HCT116 (cell line): ENCODE measurements around the gene TMEM53. TPM values are rescaled to one million over a fixed set of nuclear protein-coding genes. Genes with fewer than 3 reads are reported as not detected.

Experiments used
- ATAC-seq: fragments of 200-7000 bp; cut with Tn5 transposase; 2 replicates; pipeline ENCODE4 v1.9.1; 2020; ENCODE audit warnings: mild to moderate bottlenecking, moderate library complexity
- BruUV-seq: library from RNA; stranded (reverse); fragments of 400-500 nt; replicated peaks from 2 replicates; lab custom pipeline; 2021; lab: Mats Ljungman, UMichigan
- CTCF ChIA-PET: fragments of 300-600 bp; sonication (Branson Sonifier 250); formaldehyde crosslinking; loops from one replicate; lab custom pipeline; 2021; ENCODE audit warnings: antibody characterized with exemption; lab: Charles Lee
- POLR2A ChIA-PET: fragments of 300-600, 350-600 bp; sonication (Branson Sonifier 250); formaldehyde crosslinking; loops from one replicate; lab custom pipeline; 2021; ENCODE audit warnings: antibody characterized with exemption; lab: Charles Lee
- RAD21 ChIA-PET, 2 experiments: fragments of 300-600 bp; sonication (Branson Sonifier 250); formaldehyde crosslinking; loops; one replicate each; lab custom pipeline; 2023; ENCODE audit warnings: low total read pairs in 2 of 2; ENCODE audit not compliant: uncharacterized antibody in 2 of 2, unreplicated experiment in 2 of 2, low non-redundant PET in 1 of 2; lab: Charles Lee
- DNase-seq: peaks from one replicate; pipeline ENCODE4 v3.0.0-alpha.2; 2010; ENCODE audit warnings: low read depth, low spot score
- H2AFZ ChIP-seq: fragments of 200-600 bp; shearing (Covaris generic), sonication (generic); 2 replicates; pipeline ENCODE4 v1.6.1; 2017; ENCODE audit warnings: low read depth, mixed run types, mixed read lengths, antibody characterized with exemption, low read length; ENCODE audit not compliant: poor library complexity, severe bottlenecking
- H3K27ac ChIP-seq: 2 replicates; pipeline ENCODE4 v1.5.1; 2012; ENCODE audit warnings: low read depth, low read length
- H3K27me3 ChIP-seq: fragments of 200-600 bp; sonication (generic); 2 replicates; pipeline ENCODE4 v1.6.1; 2016; ENCODE audit warnings: mixed run types, low read length, mixed read lengths; ENCODE audit not compliant: insufficient read depth
- H3K36me3 ChIP-seq, 2 experiments: fragments of 200-500 bp in 1 of 2; fragments of 200-600 bp in 1 of 2; sonication (Bioruptor generic) in 1 of 2; sonication (generic) in 1 of 2; 2 replicates each; pipeline versions ENCODE4 v1.5.1 to v1.6.1; 2014 to 2016; ENCODE audit warnings: low read length in 2 of 2, inconsistent platforms in 1 of 2, mixed read lengths in 1 of 2, mixed run types in 1 of 2; ENCODE audit not compliant: insufficient read depth in 2 of 2, control insufficient read depth in 1 of 2
- H3K4me1 ChIP-seq, 2 experiments: fragments of 200-600 bp in 1 of 2; sonication (generic) in 1 of 2; 2 replicates each; pipeline versions ENCODE4 v1.5.1 to v1.6.1; 2012 to 2017; ENCODE audit warnings: low read length in 2 of 2, inconsistent platforms in 1 of 2, mild to moderate bottlenecking in 1 of 2, mixed read lengths in 1 of 2, mixed run types in 1 of 2, moderate library complexity in 1 of 2; ENCODE audit not compliant: insufficient read depth in 2 of 2, control insufficient read depth in 1 of 2
- H3K4me2 ChIP-seq: fragments of 200-600 bp; sonication (generic); 2 replicates; pipeline ENCODE4 v1.6.1; 2017; ENCODE audit warnings: mixed run types, low read length, mixed read lengths
- H3K4me3 ChIP-seq, 2 experiments: fragments of 200-600 bp in 1 of 2; sonication (generic) in 1 of 2; replicated peaks in 1 of 2; 2 replicates each; pipeline ENCODE4 v1.5.1; 2011 to 2016; ENCODE audit warnings: low read length in 2 of 2, control low read depth in 1 of 2, low read depth in 1 of 2, mild to moderate bottlenecking in 1 of 2, mixed read lengths in 1 of 2, mixed run types in 1 of 2
- H3K79me2 ChIP-seq: fragments of 200-600 bp; sonication (generic); 2 replicates; pipeline ENCODE4 v1.6.1; 2017; ENCODE audit warnings: mild to moderate bottlenecking, mixed run types, low read length, moderate library complexity, mixed read lengths; ENCODE audit not compliant: insufficient read depth
- H3K9ac ChIP-seq: fragments of 200-600 bp; sonication (generic); 2 replicates; pipeline ENCODE4 v1.6.1; 2016; ENCODE audit warnings: low read length, mixed read lengths
- H3K9me2 ChIP-seq: fragments of 200-600 bp; sonication (generic), shearing (Covaris generic); 2 replicates; pipeline ENCODE4 v1.6.1; 2017; ENCODE audit warnings: mixed run types, mild to moderate bottlenecking, moderate library complexity; ENCODE audit not compliant: insufficient read depth
- H3K9me3 ChIP-seq, 2 experiments: fragments of 200-500 bp in 1 of 2; fragments of 200-600 bp in 1 of 2; sonication (Bioruptor generic) in 1 of 2; sonication (generic) in 1 of 2; 2 replicates each; pipeline ENCODE4 v1.6.1; 2014 to 2017; ENCODE audit warnings: low read length in 2 of 2, mixed read lengths in 2 of 2, inconsistent platforms in 1 of 2, low read depth in 1 of 2, mild to moderate bottlenecking in 1 of 2, mixed run types in 1 of 2, moderate library complexity in 1 of 2; ENCODE audit not compliant: control insufficient read depth in 1 of 2, insufficient read depth in 1 of 2
- H4K20me1 ChIP-seq: fragments of 200-600 bp; sonication (generic), shearing (Covaris generic); 2 replicates; pipeline ENCODE4 v1.6.1; 2017; ENCODE audit warnings: mixed run types, mild to moderate bottlenecking, moderate library complexity; ENCODE audit not compliant: insufficient read depth
- ATF3 ChIP-seq: IDR thresholded peaks from 2 replicates; pipeline ENCODE4 v1.6.1; 2012
- CBX3 ChIP-seq: IDR thresholded peaks from 2 replicates; pipeline ENCODE4 v1.6.1; 2012; ENCODE audit warnings: low read depth
- CEBPB ChIP-seq: IDR thresholded peaks from 2 replicates; pipeline ENCODE4 v1.6.1; 2012; ENCODE audit warnings: low read depth
- CTCF ChIP-seq, 3 experiments: fragments of 200-600 bp in 1 of 3; sonication (generic) in 1 of 3; IDR thresholded peaks in 2 of 3; conservative IDR thresholded peaks in 1 of 3; 2 replicates each; pipeline ENCODE4 v1.5.1; 2012 to 2017; ENCODE audit warnings: low read depth in 2 of 3, low read length in 2 of 3, antibody characterized with exemption in 1 of 3, borderline replicate concordance in 1 of 3, control low read depth in 1 of 3, mild to moderate bottlenecking in 1 of 3, mixed read lengths in 1 of 3, mixed run types in 1 of 3, moderate library complexity in 1 of 3; ENCODE audit not compliant: insufficient read depth in 1 of 3
- ELF1 ChIP-seq: IDR thresholded peaks from 2 replicates; pipeline ENCODE4 v1.6.1; 2012; ENCODE audit warnings: low read depth, borderline replicate concordance
- EZH2phosphoT487 ChIP-seq: fragments of 200-600 bp; IDR thresholded peaks from 2 replicates; pipeline ENCODE4 v1.6.1; 2018; ENCODE audit warnings: antibody characterized with exemption, borderline replicate concordance
- FOSL1 ChIP-seq: IDR thresholded peaks from 2 replicates; pipeline ENCODE4 v1.6.1; 2012; ENCODE audit warnings: low read depth
- JUND ChIP-seq: IDR thresholded peaks from 2 replicates; pipeline ENCODE4 v1.6.1; 2012
- POLR2AphosphoS5 ChIP-seq: IDR thresholded peaks from 2 replicates; pipeline ENCODE4 v1.6.1; 2011; ENCODE audit warnings: mild to moderate bottlenecking, low read depth, low read length, moderate library complexity
- RAD21 ChIP-seq: IDR thresholded peaks from 2 replicates; pipeline ENCODE4 v1.6.1; 2012; ENCODE audit warnings: low read depth, mild to moderate bottlenecking
- REST ChIP-seq: IDR thresholded peaks from 2 replicates; pipeline ENCODE4 v1.6.1; 2012; ENCODE audit warnings: low read depth
- SP1 ChIP-seq: IDR thresholded peaks from 2 replicates; pipeline ENCODE4 v1.6.1; 2012; ENCODE audit warnings: low read depth
- SRF ChIP-seq: IDR thresholded peaks from 2 replicates; pipeline ENCODE4 v1.6.1; 2012; ENCODE audit warnings: low read depth
- TCF7L2 ChIP-seq: IDR thresholded peaks from 2 replicates; pipeline ENCODE4 v1.7.0; 2011; ENCODE audit warnings: borderline replicate concordance, inconsistent platforms; ENCODE audit not compliant: insufficient read depth, insufficient read length; ENCODE audit errors: extremely low read depth
- YY1 ChIP-seq: IDR thresholded peaks from 2 replicates; pipeline ENCODE4 v1.6.1; 2011; ENCODE audit warnings: low read length, low read depth, moderate library complexity, mild to moderate bottlenecking; ENCODE audit not compliant: insufficient replicate concordance; ENCODE audit errors: extremely low read depth
- ZBTB33 ChIP-seq: IDR thresholded peaks from 2 replicates; pipeline ENCODE4 v1.6.1; 2011; ENCODE audit warnings: mild to moderate bottlenecking, low read length, moderate library complexity; ENCODE audit not compliant: insufficient replicate concordance; ENCODE audit errors: extremely low read depth
- ZFX ChIP-seq: fragments of 450-650 bp; IDR thresholded peaks from 2 replicates; pipeline ENCODE4 v1.6.1; 2017
- ZNF274 ChIP-seq: fragments of 200-500 bp; sonication (Bioruptor generic); IDR thresholded peaks from 2 replicates; pipeline ENCODE4 v1.6.1; 2014; ENCODE audit warnings: mild to moderate bottlenecking, low read depth, low read length, inconsistent platforms
- intact Hi-C: fragments of 100-400 bp; cut with micrococcal nuclease; formaldehyde crosslinking; loops from 2 replicates; pipeline ENCODE4 v1.10.0; 2022
- total RNA-seq: library from RNA; stranded (reverse); gene quantifications from one replicate; pipeline ENCODE4 v1.2.1, GENCODE V29; 2021; ENCODE audit not compliant: unreplicated experiment

Gene TMEM53
- total RNA-seq, 1 experiment from 2014 or later: 10.8 TPM

GRCh38 chr1:44672254-44672955 lies 1.9 kb downstream of the TMEM53 start:
- CTCF ChIA-PET: no interaction called here
- BruUV-seq: no TSS peak
- Histone ChIP-seq H3K36me3 (no peaks in the 10 kb centered on the region), H3K27ac (no peak overlapping the region), H2AFZ (no peak overlapping the region), H3K4me2 (no peak overlapping the region), H3K9me3 (no peaks in the 10 kb centered on the region), H3K9ac (no peak overlapping the region), H3K9me2 (no peaks in the 10 kb centered on the region), H3K4me1 (peaks cover 26 to 41% of the 10 kb centered on the region in 2 experiments), H3K4me3 (no peak overlapping the region), H3K79me2 (no peaks in the 10 kb centered on the region), H4K20me1 (no peaks in the 10 kb centered on the region), H3K27me3 (no peaks in the 10 kb centered on the region)
- RAD21 ChIA-PET: no interaction called here
- POLR2A ChIA-PET: interaction anchor here (1.1 kb wide), 1 partner anchor 49 kb away, joined by 4 read pairs; no protein-coding TSS in a partner anchor
- ATAC-seq (no peak), DNase-seq (no peak)
- TF ChIP-seq ZFX (no peak), ZBTB33 (no peak), TCF7L2 (no peak), SRF (no peak), CEBPB (no peak), POLR2AphosphoS5 (no peak), SP1 (no peak), ELF1 (no peak), YY1 (no peak), JUND (no peak), CBX3 (no peak), CTCF (IDR thresholded peaks at IDR 0.05 in 2 of 3, conservative IDR thresholded peaks at IDR 0.05 in 1 of 3; ENCODE audit: borderline replicate concordance in 1 of 3, insufficient read depth in 1 of 3, low read depth in 2 of 3, low read length in 2 of 3) (no peak), RAD21 (no peak), FOSL1 (no peak), REST (no peak), EZH2phosphoT487 (no peak), ZNF274 (no peak), ATF3 (no peak)
- intact Hi-C loops: no loop called here
